GM23338 (cell line): ENCODE data around the gene ACRBP. TPM values are rescaled to one million over a fixed set of nuclear protein-coding genes. Genes with fewer than 3 reads are reported as not detected.

Experiments
- ATAC-seq: fragments of 200-7000 bp; cut with Tn5 transposase; 3 replicates; pipeline ENCODE4 v1.9.1; 2020
- DNase-seq: peaks from one replicate; pipeline ENCODE4 v3.0.0-alpha.2; 2015; ENCODE audit warnings: low spot score
- H2AFZ ChIP-seq: fragments of 200-600 bp; sonication (generic); 2 replicates; pipeline ENCODE4 v1.8.0; 2016; ENCODE audit warnings: antibody characterized with exemption, mild to moderate bottlenecking, moderate library complexity
- H3F3A ChIP-seq: fragments of 200-600 bp; sonication (generic); replicated peaks from 2 replicates; pipeline ENCODE4 v1.8.0; 2017; ENCODE audit warnings: antibody characterized with exemption, mixed run types, low read depth
- H3K27ac ChIP-seq: fragments of 200-600 bp; sonication (generic); 2 replicates; pipeline ENCODE4 v1.6.1; 2016; ENCODE audit warnings: low read depth
- H3K27me3 ChIP-seq: fragments of 200-600 bp; sonication (generic); 2 replicates; pipeline ENCODE4 v1.8.0; 2016; ENCODE audit warnings: mild to moderate bottlenecking, mixed run types, moderate library complexity; ENCODE audit not compliant: insufficient read depth
- H3K36me3 ChIP-seq: fragments of 200-600 bp; sonication (generic); 2 replicates; pipeline ENCODE4 v1.8.0; 2016; ENCODE audit warnings: mild to moderate bottlenecking; ENCODE audit not compliant: insufficient read depth
- H3K4me1 ChIP-seq: fragments of 200-600 bp; sonication (generic); 2 replicates; pipeline ENCODE4 v1.8.0; 2016; ENCODE audit warnings: mild to moderate bottlenecking, moderate library complexity; ENCODE audit not compliant: insufficient read depth
- H3K4me2 ChIP-seq: fragments of 200-600 bp; sonication (generic); 2 replicates; pipeline ENCODE4 v1.7.1; 2017; ENCODE audit warnings: mixed run types
- H3K4me3 ChIP-seq: fragments of 200-600 bp; sonication (generic); 2 replicates; pipeline ENCODE4 v1.6.1; 2016; ENCODE audit warnings: mixed run types
- H3K79me2 ChIP-seq: fragments of 200-600 bp; sonication (generic); replicated peaks from 2 replicates; pipeline ENCODE4 v1.8.0; 2017; ENCODE audit warnings: mild to moderate bottlenecking; ENCODE audit not compliant: insufficient read depth
- H3K9me2 ChIP-seq: fragments of 200-600 bp; sonication (generic); 2 replicates; pipeline ENCODE4 v1.8.0; 2017; ENCODE audit not compliant: insufficient read depth
- H4K20me1 ChIP-seq: fragments of 200-600 bp; sonication (generic); replicated peaks from 2 replicates; pipeline ENCODE4 v1.8.0; 2017; ENCODE audit warnings: mild to moderate bottlenecking; ENCODE audit not compliant: insufficient read depth
- H3K27ac Mint-ChIP-seq: 2 replicates; pipeline ENCODE4 v1.8.0; 2020; ENCODE audit warnings: inconsistent platforms, mild to moderate bottlenecking, moderate library complexity, mixed read lengths
- H3K27me3 Mint-ChIP-seq: 3 replicates; pipeline ENCODE4 v1.8.0; 2022; ENCODE audit warnings: low read depth, mild to moderate bottlenecking, moderate library complexity, mixed read lengths, inconsistent platforms; ENCODE audit not compliant: insufficient read depth, poor library complexity
- H3K36me3 Mint-ChIP-seq: 3 replicates; pipeline ENCODE4 v1.8.0; 2021; ENCODE audit warnings: low read depth, mild to moderate bottlenecking, inconsistent platforms, moderate library complexity, mixed read lengths
- H3K4me1 Mint-ChIP-seq: 3 replicates; pipeline ENCODE4 v1.8.0; 2020; ENCODE audit warnings: mild to moderate bottlenecking, inconsistent platforms, mixed read lengths
- H3K4me3 Mint-ChIP-seq: 3 replicates; pipeline ENCODE4 v1.8.0; 2021; ENCODE audit warnings: moderate library complexity, mild to moderate bottlenecking, inconsistent platforms, mixed read lengths
- H3K9me3 Mint-ChIP-seq: 3 replicates; pipeline ENCODE4 v1.8.0; 2020; ENCODE audit warnings: moderate library complexity, mild to moderate bottlenecking, inconsistent platforms, mixed read lengths
- EZH2 ChIP-seq: fragments of 200-600 bp; sonication (generic); IDR thresholded peaks from one replicate; pipeline ENCODE4 v1.8.0; 2017; ENCODE audit warnings: antibody characterized with exemption, mild to moderate bottlenecking, low read depth; ENCODE audit not compliant: unreplicated experiment
- EZH2phosphoT487 ChIP-seq: fragments of 200-600 bp; sonication (generic); IDR thresholded peaks from one replicate; pipeline ENCODE4 v1.8.1; 2018; ENCODE audit warnings: antibody characterized with exemption; ENCODE audit not compliant: unreplicated experiment
- NANOG ChIP-seq: IDR thresholded peaks from 2 replicates; pipeline ENCODE4 v1.6.1; 2016; ENCODE audit warnings: antibody characterized with exemption, borderline replicate concordance
- POLR2AphosphoS5 ChIP-seq: IDR thresholded peaks from 2 replicates; pipeline ENCODE4 v1.6.1; 2016; ENCODE audit warnings: antibody characterized with exemption, low read depth
- STAT1 ChIP-seq: IDR thresholded peaks from one replicate; pipeline ENCODE4 v1.6.1; 2016; ENCODE audit warnings: antibody characterized with exemption; ENCODE audit not compliant: unreplicated experiment
- ZNF114 ChIP-seq: fragments of 250-450 bp; sonication (Bioruptor Pico); IDR thresholded peaks from 2 replicates; pipeline ENCODE4 v1.5.0; 2020; ENCODE audit warnings: mild to moderate bottlenecking, moderate library complexity
- ZNF331 ChIP-seq: fragments of 250-450 bp; sonication (Bioruptor Pico); IDR thresholded peaks from 2 replicates; pipeline ENCODE4 v1.5.0; 2020; ENCODE audit warnings: low read depth, mild to moderate bottlenecking, moderate library complexity
- polyA plus RNA-seq: library from polyadenylated mRNA; unstranded; fragments of >200 nt; fragmentation: Nextera tagmentation; extraction: Ambion mirVana; gene quantifications from 2 replicates; pipeline ENCODE4 v1.2.1, GENCODE V29; 2016
- total RNA-seq: library from RNA; depleted of rRNA; stranded (reverse); fragments of >200 nt; shearing (Covaris generic); gene quantifications from 2 replicates; pipeline ENCODE4 v1.2.3, GENCODE V29; 2014
- TF ChIP-seq, protein P1 (sequence below), 2 experiments: fragments of 200-600 bp in 1 of 2; sonication (generic) in 1 of 2; conservative IDR thresholded peaks; 2 replicates each; pipeline versions ENCODE4 v1.5.1 to v1.6.1; 2016 to 2017; ENCODE audit warnings: antibody characterized with exemption in 2 of 2, low read depth in 2 of 2, mild to moderate bottlenecking in 2 of 2, moderate library complexity in 1 of 2
- TF ChIP-seq, protein P2 (sequence below): IDR thresholded peaks from one replicate; pipeline ENCODE4 v1.6.1; 2018; ENCODE audit warnings: antibody characterized with exemption; ENCODE audit not compliant: unreplicated experiment
- TF ChIP-seq, protein P3 (sequence below): IDR thresholded peaks from 2 replicates; pipeline ENCODE4 v1.6.1; 2016; ENCODE audit warnings: antibody characterized with exemption

ACRBP gene
- total and polyA plus RNA-seq, 2 experiments from 2014 or later, result 0.70 to 2.2 TPM

- TF ChIP-seq, protein P1, sequence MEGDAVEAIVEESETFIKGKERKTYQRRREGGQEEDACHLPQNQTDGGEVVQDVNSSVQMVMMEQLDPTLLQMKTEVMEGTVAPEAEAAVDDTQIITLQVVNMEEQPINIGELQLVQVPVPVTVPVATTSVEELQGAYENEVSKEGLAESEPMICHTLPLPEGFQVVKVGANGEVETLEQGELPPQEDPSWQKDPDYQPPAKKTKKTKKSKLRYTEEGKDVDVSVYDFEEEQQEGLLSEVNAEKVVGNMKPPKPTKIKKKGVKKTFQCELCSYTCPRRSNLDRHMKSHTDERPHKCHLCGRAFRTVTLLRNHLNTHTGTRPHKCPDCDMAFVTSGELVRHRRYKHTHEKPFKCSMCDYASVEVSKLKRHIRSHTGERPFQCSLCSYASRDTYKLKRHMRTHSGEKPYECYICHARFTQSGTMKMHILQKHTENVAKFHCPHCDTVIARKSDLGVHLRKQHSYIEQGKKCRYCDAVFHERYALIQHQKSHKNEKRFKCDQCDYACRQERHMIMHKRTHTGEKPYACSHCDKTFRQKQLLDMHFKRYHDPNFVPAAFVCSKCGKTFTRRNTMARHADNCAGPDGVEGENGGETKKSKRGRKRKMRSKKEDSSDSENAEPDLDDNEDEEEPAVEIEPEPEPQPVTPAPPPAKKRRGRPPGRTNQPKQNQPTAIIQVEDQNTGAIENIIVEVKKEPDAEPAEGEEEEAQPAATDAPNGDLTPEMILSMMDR (conservative IDR thresholded peaks at IDR 0.05; ENCODE audit: low read depth in 2 of 2), result no peak
- TF ChIP-seq NANOG, result no peak
- TF ChIP-seq ZNF114 (CRISPR knock-in tag), result no peak
- no peak for TF ChIP-seq STAT1
- TF ChIP-seq EZH2phosphoT487, result no peak
These were observed 34.6 kb downstream of the ACRBP start (continued) for GRCh38 chr12:6612652-6613014.

DNA sequence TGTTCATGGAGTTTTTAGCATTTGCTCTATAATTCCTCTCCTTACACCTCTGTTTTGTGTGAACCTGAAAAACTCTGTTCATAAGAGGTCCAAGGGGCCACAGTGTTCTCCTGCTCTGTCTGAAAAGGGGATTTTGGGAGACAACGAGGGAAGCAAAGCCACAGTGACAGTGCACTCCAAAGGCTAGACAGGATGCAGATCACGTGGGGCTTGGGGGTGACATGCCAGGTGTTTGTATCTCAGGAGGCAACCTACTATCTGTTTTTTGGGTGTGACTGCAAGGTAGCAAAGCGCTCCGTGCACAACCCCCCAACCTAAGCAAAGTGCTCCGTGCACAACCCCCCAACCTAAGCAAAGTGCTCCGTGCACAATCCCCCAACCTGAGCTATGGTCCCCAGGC, 35.0 kb downstream of the ACRBP start:
- 0 out of 2 replicates have a peak overlapping the region, but pooled peaks have one; percentile 32 for H3K27ac ChIP-seq
- no peaks in the 10 kb centered on the region for H3K79me2 ChIP-seq
- H3K9me3 Mint-ChIP-seq, result no peaks in the 10 kb centered on the region
- peaks cover 10% of the 10 kb centered on the region for H3K9me2 ChIP-seq
- H3K4me2 ChIP-seq, result peak overlapping the region; percentile 85
- no peak for ATAC-seq
- peak overlapping the region; percentile 69 for H3K4me3 Mint-ChIP-seq
- TF ChIP-seq, protein P2, sequence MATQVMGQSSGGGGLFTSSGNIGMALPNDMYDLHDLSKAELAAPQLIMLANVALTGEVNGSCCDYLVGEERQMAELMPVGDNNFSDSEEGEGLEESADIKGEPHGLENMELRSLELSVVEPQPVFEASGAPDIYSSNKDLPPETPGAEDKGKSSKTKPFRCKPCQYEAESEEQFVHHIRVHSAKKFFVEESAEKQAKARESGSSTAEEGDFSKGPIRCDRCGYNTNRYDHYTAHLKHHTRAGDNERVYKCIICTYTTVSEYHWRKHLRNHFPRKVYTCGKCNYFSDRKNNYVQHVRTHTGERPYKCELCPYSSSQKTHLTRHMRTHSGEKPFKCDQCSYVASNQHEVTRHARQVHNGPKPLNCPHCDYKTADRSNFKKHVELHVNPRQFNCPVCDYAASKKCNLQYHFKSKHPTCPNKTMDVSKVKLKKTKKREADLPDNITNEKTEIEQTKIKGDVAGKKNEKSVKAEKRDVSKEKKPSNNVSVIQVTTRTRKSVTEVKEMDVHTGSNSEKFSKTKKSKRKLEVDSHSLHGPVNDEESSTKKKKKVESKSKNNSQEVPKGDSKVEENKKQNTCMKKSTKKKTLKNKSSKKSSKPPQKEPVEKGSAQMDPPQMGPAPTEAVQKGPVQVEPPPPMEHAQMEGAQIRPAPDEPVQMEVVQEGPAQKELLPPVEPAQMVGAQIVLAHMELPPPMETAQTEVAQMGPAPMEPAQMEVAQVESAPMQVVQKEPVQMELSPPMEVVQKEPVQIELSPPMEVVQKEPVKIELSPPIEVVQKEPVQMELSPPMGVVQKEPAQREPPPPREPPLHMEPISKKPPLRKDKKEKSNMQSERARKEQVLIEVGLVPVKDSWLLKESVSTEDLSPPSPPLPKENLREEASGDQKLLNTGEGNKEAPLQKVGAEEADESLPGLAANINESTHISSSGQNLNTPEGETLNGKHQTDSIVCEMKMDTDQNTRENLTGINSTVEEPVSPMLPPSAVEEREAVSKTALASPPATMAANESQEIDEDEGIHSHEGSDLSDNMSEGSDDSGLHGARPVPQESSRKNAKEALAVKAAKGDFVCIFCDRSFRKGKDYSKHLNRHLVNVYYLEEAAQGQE, result no peak
- no peak for TF ChIP-seq ZNF331 (CRISPR knock-in tag)
- TF ChIP-seq EZH2, result no peak
- no peak for TF ChIP-seq POLR2AphosphoS5
- TF ChIP-seq ZNF114 (CRISPR knock-in tag), result no peak
- TF ChIP-seq, protein P3, sequence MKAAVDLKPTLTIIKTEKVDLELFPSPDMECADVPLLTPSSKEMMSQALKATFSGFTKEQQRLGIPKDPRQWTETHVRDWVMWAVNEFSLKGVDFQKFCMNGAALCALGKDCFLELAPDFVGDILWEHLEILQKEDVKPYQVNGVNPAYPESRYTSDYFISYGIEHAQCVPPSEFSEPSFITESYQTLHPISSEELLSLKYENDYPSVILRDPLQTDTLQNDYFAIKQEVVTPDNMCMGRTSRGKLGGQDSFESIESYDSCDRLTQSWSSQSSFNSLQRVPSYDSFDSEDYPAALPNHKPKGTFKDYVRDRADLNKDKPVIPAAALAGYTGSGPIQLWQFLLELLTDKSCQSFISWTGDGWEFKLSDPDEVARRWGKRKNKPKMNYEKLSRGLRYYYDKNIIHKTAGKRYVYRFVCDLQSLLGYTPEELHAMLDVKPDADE, result no peak
- no peaks in the 10 kb centered on the region for H3K27me3 ChIP-seq
- DNase-seq, result no peak
- no peak overlapping the region for H2AFZ ChIP-seq
- H3K27me3 Mint-ChIP-seq, result peaks cover 16% of the 10 kb centered on the region
- H3K27ac Mint-ChIP-seq, result peak overlapping the region; percentile 68; the same call in 1 of the 2 replicates
- peaks cover 31% of the 10 kb centered on the region for H3K4me1 ChIP-seq
- peak overlapping the region; percentile 57; the same call in 1 of the 2 replicates for H3K4me3 ChIP-seq
- H4K20me1 ChIP-seq, result no peaks in the 10 kb centered on the region
- peaks cover 36% of the 10 kb centered on the region for H3K4me1 Mint-ChIP-seq
- H3F3A ChIP-seq, result peaks cover 29% of the 10 kb centered on the region; the same call in 1 of the 2 replicates
- no peaks in the 10 kb centered on the region for H3K36me3 ChIP-seq
- H3K36me3 Mint-ChIP-seq, result no peaks in the 10 kb centered on the region
